Fibroblast of peridontal ligament (primary cell): Measurements from ENCODE around the gene GPR39.

ENCODE experiments used
- DNase-seq: peaks from one replicate; pipeline ENCODE4 v3.0.0-alpha.2; 2010; ENCODE audit errors: extremely low read depth

The GPR39 gene

GRCh38 chr2:132604561-132604960 lies 188.0 kb downstream of the GPR39 start:
- DNase-seq = no peak

DNA sequence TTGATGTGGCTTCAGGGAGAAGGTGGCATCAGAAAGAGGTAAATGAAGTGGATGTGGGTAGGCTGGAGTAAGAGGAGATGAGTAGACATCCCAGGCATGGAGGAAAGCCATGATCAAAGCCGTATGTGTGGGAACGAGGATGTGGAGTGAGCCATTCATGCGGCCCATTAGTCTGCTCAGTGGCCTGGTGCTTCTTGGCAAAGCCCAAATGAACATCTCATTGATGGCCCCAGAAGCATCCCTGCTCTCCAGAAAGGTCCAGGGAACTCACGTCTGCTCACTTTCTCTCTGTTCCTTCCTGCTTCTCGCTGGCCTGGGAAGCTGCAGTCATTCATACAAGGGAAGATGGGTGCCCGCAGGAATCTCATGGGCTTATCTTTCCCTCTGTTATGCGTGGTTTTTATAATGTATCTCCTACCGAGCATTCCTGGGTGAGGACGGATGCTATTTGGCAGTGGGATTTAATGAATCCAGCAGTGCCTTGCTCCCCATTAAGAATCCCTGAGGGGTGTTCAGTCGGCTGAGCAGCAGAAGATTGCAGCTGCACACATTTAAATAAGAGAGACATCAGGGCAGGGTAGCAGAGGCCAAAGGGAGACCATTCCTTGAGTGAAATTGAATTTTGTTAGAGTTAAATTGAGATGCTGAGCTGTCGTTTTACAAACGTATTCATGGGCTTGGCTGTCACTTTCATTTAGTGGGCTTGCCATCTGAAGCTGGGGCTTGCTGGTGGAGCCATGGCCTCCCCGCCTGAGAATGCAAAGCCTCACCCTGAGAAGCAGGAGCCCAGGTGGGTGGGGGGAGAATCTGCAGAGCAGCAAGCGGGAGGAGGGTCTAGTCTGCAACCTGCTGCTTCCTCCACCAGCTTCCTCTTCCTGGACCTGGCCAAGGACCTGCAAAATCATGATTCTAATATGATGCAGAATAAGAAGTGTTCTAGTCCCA lies 188.9 kb downstream of the GPR39 start:
- no peak for DNase-seq

GRCh38 chr2:132606649-132607048 lies 190.0 kb downstream of the GPR39 start:
- DNase-seq = no peak

- no peak for DNase-seq
Measured at GRCh38 chr2:132607426-132608090, 191.0 kb downstream of the GPR39 start.

- no peak for DNase-seq
Measured at GRCh38 chr2:132608311-132608710, 191.7 kb downstream of the GPR39 start.

GRCh38 chr2:132609101-132609890 lies 192.7 kb downstream of the GPR39 start:
- no peak for DNase-seq

DNA sequence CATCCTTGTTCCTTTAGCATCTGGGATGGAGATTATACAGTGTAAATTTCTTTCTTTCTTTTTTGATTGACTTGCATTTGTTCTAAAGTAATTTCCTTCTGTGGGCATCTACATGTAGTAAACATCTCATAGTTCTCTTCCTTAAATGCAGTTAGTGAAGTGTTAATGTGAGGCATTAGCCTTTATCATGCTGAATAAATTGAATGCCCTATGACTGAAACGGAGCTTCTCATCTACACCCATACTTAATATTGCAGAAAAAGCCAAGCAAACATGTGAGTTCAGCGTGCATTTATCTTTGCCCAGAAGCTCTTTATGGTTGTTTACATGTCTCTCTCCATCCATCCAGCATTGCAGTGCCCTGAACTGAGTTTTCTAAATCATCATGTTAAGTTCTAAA lies 195.1 kb downstream of the GPR39 start:
- DNase-seq = no peak

DNA sequence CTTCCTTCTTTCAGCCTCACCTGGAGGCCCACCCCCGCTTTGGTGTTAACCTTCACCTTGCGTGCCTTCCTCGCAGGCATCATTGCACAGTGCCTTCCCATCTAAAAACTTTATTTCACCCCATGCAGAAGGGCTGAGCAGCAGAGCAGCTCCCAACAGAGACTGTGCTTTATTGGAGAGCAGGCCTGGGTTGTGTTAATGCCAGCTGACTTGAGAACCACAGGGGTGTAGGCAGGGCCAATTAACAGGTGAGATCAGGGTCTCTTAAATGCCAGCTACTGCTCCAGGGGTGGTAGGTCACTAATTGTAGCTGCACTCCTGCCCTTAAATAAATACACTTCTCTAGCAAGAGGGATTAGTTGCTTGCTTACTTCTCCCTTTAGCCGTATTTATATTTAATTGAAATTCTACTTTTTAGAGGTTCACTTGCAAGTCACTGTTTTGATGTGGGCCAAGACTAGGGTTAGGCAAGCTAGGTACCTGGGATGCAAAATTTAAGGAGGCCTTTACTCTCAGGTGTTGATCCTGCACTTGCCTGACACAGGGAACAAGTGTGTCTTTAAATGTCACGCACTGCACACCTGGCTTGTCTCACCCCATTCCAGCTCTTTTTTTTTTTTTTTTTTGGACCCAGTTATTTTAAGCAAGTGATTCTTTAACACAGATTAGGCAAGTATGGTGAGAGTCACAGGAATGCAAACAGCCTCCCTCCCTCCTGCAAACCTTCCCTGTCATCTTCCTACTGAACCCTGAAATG lies 198.9 kb downstream of the GPR39 start:
- no peak for DNase-seq

DNA sequence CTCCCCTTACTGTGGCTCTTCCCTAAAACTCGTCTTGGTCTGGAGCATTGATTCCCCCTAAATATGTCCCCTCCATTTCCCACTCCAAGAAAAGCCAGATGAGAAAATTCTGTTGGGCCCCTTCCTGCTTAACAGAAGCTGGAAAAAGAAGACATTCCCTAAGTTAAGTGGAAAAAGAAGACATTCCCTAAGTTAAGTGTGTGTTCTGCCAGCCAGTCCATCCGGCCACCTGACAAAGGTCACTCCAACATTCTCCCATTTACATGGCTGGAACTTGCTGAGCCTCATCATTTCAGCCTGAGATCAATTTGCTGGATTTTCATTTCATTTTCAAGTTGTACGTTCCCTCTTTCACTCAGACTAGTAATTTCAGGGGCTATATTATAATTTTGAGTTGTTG lies 201.4 kb downstream of the GPR39 start:
- DNase-seq = no peak

DNA sequence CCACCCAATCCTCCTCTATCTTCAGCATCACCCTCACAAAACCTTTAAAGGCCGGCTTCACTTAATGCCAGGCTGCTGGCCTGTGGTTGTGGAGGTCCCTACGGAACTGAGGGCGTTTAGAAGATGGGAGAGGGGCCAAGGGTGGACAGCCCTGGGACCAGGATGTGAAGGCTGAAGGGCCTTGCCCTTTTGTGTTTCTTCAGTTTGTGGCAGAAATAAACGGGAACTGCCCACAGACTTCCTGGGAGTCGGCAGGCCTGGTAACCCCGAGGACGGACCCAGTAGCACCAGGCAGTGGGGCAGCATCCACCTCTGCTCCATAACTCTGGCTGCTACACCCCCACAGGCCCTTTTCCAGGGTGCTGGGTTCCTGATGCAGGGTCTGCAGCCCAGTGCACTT lies 202.1 kb downstream of the GPR39 start:
- DNase-seq = no peak

- DNase-seq = peak; percentile 24
Measured at GRCh38 chr2:132620115-132620514, 203.5 kb downstream of the GPR39 start.

- no peak for DNase-seq
Measured at GRCh38 chr2:132621131-132621875, 204.7 kb downstream of the GPR39 start.

GRCh38 chr2:132623096-132623839 lies 206.7 kb downstream of the GPR39 start:
- DNase-seq = peak; percentile 95

DNA sequence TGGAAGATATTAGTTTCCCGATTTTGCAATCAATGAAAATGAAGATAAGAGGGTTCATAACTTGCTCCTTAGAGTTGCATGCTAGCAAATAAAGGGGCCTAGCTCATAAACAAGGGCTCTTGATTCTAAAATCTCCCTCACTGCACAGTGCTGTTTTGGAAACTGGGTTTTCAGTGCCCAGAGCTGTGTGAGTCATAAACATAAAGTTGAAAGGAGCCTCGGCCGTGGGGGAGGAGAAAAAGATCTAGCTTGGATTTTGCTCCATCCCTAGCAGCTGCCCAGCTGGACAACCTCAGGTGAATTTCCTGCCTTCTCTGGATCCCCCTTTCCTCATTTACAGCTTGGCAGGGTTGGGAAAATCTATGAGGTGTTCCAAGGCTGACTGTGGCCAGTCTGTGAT lies 210.9 kb downstream of the GPR39 start:
- DNase-seq = peak; percentile 19

DNA sequence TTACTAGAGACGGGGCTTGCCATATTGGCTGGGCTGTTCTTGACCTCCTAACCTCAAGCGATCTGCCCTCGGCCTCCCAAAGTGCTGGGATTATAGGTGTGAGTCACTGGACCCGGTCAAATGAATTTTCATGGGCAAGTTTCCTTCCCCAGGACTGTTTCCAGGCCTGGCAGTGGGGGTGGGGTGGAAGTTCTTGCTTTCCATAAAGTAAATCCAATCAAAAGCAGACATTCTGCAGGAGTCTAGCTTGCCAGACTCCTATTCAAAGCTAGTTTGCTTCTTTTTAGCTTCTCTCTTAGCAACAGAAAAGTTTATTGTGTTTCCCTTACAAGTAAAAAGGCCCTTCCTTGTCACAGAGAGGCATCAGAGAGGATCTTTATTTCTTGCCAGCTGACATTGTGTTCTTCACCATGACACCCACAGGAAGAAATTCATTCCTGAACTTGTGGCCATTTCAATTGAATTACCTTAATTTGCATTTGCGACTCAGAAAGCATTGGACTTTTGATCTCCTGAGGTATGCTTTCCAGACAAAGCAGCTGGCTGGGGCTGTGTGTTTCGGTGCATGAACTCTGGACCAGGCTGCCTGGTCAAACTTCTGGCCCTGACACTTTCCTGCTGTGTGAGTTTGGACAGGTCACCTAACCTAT lies 215.5 kb downstream of the GPR39 start:
- peak; percentile 83 for DNase-seq

DNA sequence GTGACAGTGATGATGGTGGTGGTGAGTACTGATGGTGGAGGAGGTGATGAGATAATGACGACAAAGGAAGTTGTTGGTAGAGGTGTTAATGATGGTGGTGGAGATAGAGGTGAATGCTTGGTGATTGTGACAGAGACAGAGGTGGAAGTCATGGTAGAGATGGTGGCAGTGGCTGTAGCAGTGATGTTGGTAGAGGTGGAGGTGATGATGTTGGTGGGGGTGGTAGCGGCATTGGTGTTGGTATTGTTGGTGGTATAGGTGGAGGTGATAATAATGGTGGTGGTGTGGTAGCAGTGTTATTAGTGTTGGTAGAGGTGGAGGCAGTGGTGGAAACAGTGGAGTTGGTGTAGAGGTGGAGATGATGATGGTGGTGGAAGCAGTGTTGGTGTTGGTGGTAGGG lies 217.0 kb downstream of the GPR39 start:
- no peak for DNase-seq

DNA sequence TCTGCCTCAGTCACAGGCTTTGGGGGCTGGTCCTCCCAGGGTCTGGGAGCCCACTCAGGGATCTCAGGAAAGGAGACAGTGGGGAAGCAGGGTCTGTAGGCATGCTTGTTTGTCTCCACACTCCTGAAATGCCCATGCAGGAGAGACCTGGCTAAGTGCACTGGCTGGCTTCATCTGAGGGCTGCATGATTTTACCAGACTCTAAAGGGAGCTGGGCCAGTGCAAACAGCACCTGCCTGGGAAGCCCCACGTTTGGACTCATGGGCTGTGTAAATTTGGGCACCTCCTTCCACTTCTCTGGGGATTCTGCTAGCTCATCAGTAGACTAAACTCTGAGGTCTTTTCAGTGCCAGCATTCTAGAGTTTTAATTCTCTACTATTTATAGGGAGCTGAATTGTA lies 219.7 kb downstream of the GPR39 start:
- DNase-seq = no peak

GRCh38 chr2:132638313-132639040 lies 221.9 kb downstream of the GPR39 start:
- no peak for DNase-seq

GRCh38 chr2:132640116-132640515 lies 223.5 kb downstream of the GPR39 start:
- no peak for DNase-seq
